Activated CD8-positive, alpha-beta memory T cell treated with anti-CD3 and anti-CD28 coated beads, Interleukin-2, amount 50 U/mL, for 48 hours (primary cell): ENCODE results near the gene HDLBP.

Experiments
- DNase-seq: peaks from one replicate; pipeline ENCODE4 v3.0.0-alpha.2; 2020

HDLBP gene

DNA sequence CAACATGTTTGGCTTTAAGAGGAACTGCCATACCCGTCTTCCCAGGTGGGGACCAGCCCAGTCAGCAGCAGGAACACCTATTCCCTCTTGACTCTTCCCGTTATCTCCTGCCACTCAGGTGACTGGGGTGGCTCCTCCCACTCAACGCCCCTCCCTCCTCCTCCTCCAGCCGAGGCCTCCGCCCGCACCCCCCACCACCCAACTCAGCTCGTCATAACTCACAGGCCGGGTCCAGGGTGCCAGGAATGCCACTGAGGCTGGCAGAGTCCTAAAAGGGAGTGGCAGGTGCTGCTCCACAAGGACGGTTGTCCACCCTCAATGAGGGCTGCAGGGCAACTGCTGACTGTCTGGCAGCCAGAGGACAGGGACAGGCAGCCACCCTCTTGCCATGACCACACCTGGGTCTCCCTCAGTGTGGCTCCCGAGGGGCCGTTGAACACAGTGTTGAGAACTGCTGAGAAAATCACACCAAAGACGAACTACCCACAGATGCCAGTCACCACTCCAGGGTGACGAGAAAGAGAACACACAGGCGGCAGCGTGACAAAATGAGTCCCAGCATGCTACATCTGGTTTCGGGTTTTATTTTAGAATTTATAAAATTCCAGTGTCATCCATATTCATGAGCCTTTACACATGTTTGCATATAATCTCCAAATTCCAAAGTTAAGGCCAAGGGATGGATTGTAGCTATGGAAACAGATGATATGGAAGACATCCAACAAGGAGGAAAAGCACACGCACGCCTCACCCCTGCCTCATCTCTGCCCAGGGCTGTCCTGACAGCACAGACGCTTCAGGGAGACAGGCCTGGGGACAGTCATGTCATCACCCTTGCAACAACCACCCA, 88.5 kb downstream of the HDLBP start:
- DNase-seq: no peak

GRCh38 chr2:241225983-241226382, 89.5 kb downstream of the HDLBP start:
- DNase-seq: no peak

DNA sequence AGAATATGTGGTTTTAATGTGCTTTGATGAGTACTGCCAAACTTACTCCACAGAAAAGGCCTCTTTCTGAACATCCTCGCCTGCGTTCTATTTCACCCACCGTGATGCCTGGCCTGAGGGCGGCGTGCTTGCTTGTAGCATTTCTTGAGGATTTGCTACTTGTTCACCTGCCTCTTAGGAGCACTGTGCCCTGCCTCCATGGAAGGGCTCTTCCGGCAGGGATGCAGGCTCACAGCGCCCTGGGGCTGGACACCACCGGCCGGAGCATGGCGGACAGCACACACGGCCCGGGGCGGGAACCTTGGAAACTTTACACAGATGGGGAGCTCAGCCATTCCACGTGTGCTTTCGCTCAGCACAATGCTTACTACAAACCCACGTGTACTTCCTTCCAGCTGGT, 89.9 kb downstream of the HDLBP start:
- DNase-seq: no peak

- DNase-seq: no peak
Observed at GRCh38 chr2:241224851-241225438, 90.5 kb downstream of the HDLBP start.

GRCh38 chr2:241224018-241224850, 91.2 kb downstream of the HDLBP start:
- DNase-seq: no peak

DNA sequence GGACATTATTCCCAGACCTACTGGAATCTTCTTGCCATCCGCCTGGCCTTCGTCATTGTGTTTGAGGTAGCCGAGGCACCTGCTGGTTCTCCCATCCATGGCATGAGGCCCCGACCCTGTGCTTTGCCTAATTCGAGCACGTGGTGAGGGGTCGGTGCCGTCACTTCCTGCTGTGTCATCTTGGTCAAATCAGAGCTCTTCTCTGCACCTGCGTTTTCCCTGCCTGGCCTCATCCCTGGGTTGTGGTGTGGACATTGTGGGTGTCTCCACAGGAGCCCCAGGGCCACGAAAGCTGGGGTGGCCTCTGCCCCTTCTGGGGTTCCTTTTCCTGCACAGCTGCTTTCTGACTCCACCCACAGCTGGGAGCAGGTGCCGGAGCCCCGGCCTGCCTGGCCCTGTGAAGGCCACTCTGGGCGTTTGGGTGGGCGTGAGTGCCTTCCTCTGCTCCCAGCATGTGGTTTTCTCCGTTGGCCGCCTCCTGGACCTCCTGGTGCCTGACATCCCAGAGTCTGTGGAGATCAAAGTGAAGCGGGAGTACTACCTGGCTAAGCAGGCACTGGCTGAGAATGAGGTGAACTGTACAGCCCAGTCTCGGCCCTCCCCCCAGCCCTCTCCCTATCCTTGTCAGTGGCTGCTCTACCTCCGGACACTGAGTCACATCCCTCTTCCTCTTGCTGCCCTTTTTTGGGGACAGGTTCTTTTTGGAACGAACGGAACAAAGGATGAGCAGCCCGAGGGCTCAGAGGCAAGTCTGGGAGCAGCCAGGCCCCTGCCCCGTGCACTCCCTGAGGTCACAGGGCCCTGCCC, 92.1 kb downstream of the HDLBP start:
- no peak for DNase-seq

GRCh38 chr2:241219856-241220356, 95.6 kb downstream of the HDLBP start:
- DNase-seq: no peak

GRCh38 chr2:241219030-241219382, 96.5 kb downstream of the HDLBP start:
- no peak for DNase-seq

GRCh38 chr2:241218131-241219029, 97.1 kb downstream of the HDLBP start:
- peak; percentile 69 for DNase-seq

GRCh38 chr2:241217320-241218031, 98.0 kb downstream of the HDLBP start:
- peak; percentile 73 for DNase-seq

DNA sequence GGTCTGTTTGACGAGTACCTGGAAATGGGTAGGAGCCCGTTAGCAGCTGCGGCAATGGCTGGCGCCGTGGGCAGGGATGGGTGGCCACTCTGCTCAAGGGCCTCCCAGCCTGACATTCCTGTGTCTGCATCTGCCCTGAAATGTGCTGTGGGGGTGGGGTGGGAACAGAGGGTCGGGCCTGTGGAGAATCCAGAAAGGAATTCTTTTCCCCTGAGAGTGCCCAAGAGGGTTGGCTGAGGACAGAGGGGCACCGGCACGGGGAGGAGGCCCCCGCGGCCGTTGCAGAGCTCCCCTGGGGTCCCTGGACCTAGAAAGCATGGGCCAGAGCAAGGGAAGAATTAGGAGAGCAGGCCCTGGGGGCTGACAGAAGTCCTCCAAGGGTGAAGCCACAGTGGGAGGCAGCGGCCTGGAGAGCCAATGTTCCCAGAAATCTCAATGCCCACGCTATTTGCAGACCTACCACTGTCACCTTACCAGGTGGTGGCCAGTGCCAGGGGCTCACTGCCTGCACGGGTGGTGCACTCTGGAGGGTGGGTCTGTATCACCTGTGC, 99.2 kb downstream of the HDLBP start:
- no peak for DNase-seq

DNA sequence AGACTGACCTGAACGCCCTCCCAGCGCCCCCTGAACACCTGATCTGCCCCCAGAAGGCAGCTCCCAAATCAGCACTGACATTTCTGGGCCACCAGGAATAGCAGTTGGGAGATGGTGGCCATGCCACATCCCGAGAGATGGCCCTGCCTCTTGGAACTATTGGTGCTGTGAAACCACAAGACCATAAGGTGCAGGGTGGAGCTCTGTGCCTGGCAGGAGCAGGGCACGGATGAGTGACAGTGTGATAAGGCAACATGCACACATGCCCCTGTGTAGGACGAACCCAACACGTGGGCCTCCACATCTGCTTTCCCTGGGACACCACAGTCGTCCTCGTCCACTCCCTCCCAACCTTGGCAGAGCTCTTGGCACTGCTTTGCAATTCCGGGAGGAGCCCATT, 100.1 kb downstream of the HDLBP start:
- DNase-seq: no peak

- no peak for DNase-seq
Observed at GRCh38 chr2:241214766-241215165, 100.7 kb downstream of the HDLBP start.

- no peak for DNase-seq
Observed at GRCh38 chr2:241214209-241214608, 101.3 kb downstream of the HDLBP start.

DNA sequence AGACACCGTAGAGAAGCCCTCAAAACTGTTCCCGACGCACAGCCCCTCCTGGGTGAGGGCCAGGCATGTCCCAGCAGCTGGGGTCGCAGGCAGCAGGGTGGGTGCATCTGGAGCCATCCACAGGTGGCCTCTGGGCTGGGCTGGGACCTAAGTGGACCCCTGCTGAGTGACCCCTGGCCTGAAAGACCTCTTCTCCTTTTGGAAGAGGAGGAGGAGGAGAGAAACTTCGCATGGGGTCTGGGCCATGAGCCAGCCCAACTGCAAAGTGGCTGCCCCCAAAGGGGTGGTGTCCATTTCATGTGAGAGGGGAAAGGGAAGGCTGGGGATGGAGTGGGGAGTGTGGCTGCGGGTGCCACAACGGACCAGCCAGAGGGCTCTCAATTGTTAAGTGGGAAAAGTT, 101.9 kb downstream of the HDLBP start:
- no peak for DNase-seq

GRCh38 chr2:241213041-241213440, 102.4 kb downstream of the HDLBP start:
- DNase-seq: no peak

DNA sequence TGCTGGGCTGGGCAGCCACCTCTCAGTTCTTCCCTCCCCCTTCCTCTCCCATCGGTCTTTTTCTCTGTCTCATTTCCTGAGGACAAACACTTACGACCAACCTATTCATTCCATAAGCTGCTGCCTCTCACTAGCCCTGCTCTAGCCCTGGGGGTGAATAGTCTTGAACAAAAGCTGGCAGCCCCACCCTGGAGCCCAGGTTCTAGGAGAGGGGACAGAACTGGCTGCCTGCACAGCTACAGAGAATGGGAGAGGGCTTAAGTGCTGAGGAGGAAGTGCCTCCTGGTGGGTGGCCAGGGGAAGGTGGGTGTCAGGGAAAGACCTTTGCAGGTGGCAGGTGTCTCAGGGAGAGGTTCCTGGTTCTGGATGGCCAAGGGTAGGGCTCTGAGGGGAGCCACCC, 104.2 kb downstream of the HDLBP start:
- no peak for DNase-seq

DNA sequence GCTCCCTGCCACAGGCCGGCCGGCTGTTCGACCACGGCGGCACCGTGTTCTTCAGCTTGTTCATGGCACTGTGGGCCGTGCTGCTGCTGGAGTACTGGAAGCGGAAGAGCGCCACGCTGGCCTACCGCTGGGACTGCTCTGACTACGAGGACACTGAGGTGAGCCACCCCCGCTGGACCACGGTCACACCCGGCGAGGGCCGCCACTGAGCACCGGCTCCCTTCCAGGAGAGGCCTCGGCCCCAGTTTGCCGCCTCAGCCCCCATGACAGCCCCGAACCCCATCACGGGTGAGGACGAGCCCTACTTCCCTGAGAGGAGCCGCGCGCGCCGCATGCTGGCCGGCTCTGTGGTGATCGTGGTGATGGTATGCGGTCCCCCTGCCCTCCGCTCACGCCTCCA, 106.2 kb downstream of the HDLBP start:
- DNase-seq: no peak

DNA sequence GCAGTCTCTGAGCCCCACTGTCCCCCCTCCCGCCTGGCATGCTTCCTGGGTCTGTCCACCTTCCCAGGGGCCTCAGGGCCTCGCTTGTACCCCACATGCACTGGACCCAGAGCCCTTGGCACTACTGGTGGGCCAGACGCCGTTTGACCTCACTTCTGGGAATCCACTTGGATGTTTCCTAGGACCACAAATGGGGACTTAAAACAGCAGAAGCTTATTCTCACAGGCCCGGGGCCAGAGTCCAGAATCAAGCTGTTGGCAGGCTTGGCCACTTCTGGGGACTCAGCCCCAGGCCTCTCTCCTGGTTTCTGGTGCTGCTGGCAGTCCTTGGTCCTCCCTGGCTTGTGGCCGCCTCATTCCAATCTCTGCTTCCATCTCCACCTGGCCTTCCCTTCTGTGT, 107.4 kb downstream of the HDLBP start:
- no peak for DNase-seq

GRCh38 chr2:241207641-241208040, 107.8 kb downstream of the HDLBP start:
- no peak for DNase-seq

DNA sequence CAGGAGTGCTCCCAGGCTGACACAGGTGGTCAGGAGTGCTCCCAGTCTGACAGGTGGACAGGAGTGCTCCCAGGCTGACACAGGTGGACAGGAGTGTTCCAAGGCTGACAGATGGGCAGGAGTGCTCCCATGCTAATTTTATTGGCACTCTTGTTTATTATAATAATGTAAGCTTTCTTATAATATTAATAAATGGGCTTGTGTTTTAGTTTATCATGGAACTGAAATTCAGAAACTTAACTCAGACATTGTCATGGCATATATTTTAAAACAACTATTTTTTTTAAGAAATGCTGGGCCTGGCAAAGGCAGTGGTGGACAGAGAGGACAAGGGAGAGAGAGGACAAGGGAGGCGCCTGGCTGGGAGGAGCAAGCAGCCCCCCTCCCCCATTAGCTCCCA, 108.3 kb downstream of the HDLBP start:
- DNase-seq: no peak
